ENCODE measurements around the gene PACSIN3.

PACSIN3 gene

GRCh38 chr11:47225552-47226400 lies 39.5 kb upstream of the PACSIN3 start:
- no peak for DNase-seq (ENCODE audit: low read depth)
- in situ Hi-C loops (cut with HindIII; ENCODE audit: low sequenced_read_pairs): no loop called here

GRCh38 chr11:47222696-47223095 lies 36.5 kb upstream of the PACSIN3 start:
- no peak overlapping the region for H3K4me3 ChIP-seq (ENCODE audit: low read depth, low read length)
- in situ Hi-C loops (cut with HindIII; ENCODE audit: low sequenced_read_pairs): no loop called here
- no peak for TF ChIP-seq CTCF (IDR thresholded peaks at IDR 0.05; ENCODE audit: low read depth, low read length, missing control alignments)
- no peak for DNase-seq (ENCODE audit: low read depth)

More at GRCh38 chr11:47225552-47226400, 39.5 kb upstream of the PACSIN3 start:
- no peak for TF ChIP-seq CTCF (IDR thresholded peaks at IDR 0.05; ENCODE audit: low read depth, low read length, missing control alignments)
- no peak overlapping the region for H3K4me3 ChIP-seq (ENCODE audit: low read depth, low read length)

GRCh38 chr11:47220401-47220821 lies 34.2 kb upstream of the PACSIN3 start:
- TF ChIP-seq CTCF (IDR thresholded peaks at IDR 0.05; ENCODE audit: low read depth, low read length, missing control alignments): no peak
- DNase-seq (ENCODE audit: low read depth): no peak
- in situ Hi-C loops (cut with HindIII; ENCODE audit: low sequenced_read_pairs): no loop called here
- H3K4me3 ChIP-seq (ENCODE audit: low read depth, low read length): no peak overlapping the region

- no peak for TF ChIP-seq CTCF (IDR thresholded peaks at IDR 0.05; ENCODE audit: low read depth, low read length, missing control alignments)
- peak; percentile 71 for DNase-seq (ENCODE audit: low read depth)
- in situ Hi-C loops (cut with HindIII; ENCODE audit: low sequenced_read_pairs): no loop called here
- peak overlapping the region; percentile 52 for H3K4me3 ChIP-seq (ENCODE audit: low read depth, low read length)
Observed at GRCh38 chr11:47216121-47216798, 30.0 kb upstream of the PACSIN3 start.

- TF ChIP-seq CTCF (IDR thresholded peaks at IDR 0.05; ENCODE audit: low read depth, low read length, missing control alignments): no peak
- in situ Hi-C loops (cut with HindIII; ENCODE audit: low sequenced_read_pairs): no loop called here
- peak overlapping the region; percentile 52 for H3K4me3 ChIP-seq (ENCODE audit: low read depth, low read length)
- no peak for DNase-seq (ENCODE audit: low read depth)
Observed at GRCh38 chr11:47215366-47215910, 29.2 kb upstream of the PACSIN3 start.

GRCh38 chr11:47213950-47214565 lies 27.8 kb upstream of the PACSIN3 start:
- TF ChIP-seq CTCF (IDR thresholded peaks at IDR 0.05; ENCODE audit: low read depth, low read length, missing control alignments): no peak
- in situ Hi-C loops (cut with HindIII; ENCODE audit: low sequenced_read_pairs): no loop called here
- peak overlapping the region; percentile 52 for H3K4me3 ChIP-seq (ENCODE audit: low read depth, low read length)
- DNase-seq (ENCODE audit: low read depth): peak; percentile 44
